HL-60/S4 treated with retinoic acid at 250 ng/mL for 4 days and 3 days (cell line): ENCODE data around the gene MAVS.
"Not testable (repeated sequence)": the region's sequence is repeated elsewhere in the genome, so short reads cannot be mapped to it uniquely, and the experiment has no call there.

Source experiments
- in situ Hi-C: fragments of 300-500 bp; cut with MboI; formaldehyde crosslinking; loops from 2 replicates; pipeline ENCODE4 v1.7.0; 2022; ENCODE audit warnings: low sequenced_read_pairs

The MAVS gene

DNA sequence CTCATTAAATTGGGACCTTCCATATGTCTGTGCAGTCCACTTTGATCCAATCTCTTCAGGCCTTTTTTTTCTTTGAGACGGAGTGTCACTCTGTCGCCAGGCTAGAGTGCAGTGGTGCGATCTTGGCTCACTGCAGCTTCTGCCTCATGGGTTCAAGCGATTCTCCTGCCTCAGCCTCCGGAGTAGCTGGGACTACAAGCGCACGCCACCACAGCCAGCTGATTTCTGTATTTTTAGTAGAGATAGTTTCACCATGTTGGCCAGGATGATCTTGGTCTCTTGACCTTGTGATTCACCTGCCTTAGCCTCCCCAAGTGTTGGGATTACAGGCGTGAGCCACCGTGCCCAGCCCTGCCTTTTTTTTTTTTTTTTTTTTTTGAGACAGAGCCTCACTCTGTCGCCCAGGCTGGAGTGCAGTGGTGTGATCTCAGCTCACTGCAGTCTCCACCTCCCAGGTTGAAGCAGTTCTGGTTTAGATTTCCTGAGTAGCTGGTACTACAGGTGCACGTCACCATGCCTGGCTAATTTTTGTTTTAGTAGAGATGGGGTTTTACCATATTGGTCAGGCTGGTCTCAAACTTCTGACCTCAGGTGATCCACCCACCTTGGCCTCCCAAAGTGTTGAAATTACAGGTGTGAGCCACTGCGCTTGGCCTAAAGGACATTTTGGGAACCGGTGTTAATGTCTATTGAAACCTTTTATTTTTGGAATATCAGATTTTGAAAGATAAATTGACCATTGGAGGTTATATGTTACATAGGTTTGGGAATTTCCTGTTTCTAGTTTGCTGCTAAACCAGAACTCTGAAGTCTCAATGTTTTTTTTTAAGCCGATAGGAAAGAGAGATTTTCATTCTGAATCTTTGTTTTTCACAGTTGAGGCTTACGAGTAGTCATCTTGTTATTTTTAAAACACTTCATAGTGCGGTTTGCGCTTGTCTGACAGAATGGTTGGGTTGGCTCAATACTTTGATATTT is 60.4 kb downstream of the MAVS start:
- in situ Hi-C loops: not testable (repeated sequence)

DNA sequence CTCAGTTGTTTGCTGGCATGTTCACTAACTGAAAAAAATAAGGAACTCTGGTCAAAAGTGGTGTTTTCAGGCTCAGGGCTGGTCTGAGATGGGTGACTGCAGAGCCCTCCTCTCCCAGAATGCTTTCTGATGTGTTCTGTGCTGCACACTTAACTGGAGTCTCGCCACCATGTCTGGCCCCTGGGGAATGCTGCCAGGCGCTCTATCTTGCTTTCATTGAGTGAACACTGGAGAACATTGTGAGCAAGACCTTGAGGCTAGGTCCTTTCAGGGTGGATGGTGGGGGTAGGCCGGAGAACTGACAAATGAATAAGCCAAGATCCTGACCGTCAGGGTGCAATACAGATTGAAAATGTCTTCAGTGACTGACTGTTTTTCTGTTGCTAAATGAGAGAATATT is 62.0 kb downstream of the MAVS start:
- in situ Hi-C loops: no loop called here

DNA sequence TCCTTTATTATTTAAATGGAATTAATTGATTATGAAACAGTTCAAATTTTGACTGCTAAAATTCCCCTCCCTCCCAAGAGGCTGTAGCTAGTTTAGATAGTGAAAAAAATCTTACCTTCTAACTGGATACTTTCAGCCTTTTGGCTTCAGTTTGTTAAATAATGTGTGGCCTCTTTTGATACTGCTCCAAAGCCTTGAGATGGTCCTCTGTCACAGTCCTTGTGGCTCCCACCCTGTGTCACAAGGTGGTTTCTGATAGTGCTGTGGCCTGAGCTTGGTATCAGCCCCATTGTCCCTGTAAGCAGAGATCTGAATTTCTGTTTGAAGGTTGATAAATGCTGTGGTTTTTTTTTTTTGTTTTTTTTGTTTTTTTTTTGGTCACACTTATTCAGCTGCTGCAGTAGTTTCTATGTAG is 63.3 kb downstream of the MAVS start:
- in situ Hi-C loops: no loop called here

DNA sequence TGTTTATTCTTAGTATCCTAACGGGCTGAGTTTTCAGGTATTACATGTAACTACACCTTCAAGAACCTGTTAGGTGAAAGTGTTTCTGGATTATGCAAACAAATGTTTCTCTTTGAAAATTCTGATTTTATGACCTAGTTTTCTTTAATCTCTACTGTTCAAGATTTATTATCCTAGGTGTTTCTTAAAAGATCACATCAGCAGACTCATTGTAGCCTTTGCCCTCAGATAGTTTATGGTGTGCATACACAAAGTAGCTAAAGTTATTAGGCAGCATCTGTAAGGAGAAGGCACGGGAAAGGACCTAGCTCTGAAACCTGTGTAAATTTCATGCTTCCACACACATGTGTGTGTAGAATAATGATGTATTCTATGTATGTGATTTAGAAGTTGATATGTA is 64.2 kb downstream of the MAVS start:
- in situ Hi-C loops: no loop called here

DNA sequence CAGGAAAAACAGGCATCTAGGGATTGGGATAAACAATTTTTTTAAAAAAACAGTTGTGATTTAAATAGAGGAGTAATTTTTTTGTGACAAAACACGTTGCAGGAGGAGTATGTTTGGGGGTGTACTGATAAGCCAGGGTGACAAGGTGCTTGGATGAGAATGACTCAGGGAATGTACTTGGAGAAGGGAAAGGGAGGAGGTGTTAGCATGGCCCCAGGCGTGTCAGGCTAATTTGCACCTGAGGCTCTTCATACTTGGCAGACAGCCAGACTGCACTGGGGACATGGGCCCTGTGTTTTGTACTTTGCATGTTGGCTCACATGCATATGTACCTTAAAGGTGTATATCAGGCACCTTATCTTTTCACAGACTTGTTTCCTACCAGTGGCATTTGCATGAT is 65.3 kb downstream of the MAVS start:
- in situ Hi-C loops: no loop called here

DNA sequence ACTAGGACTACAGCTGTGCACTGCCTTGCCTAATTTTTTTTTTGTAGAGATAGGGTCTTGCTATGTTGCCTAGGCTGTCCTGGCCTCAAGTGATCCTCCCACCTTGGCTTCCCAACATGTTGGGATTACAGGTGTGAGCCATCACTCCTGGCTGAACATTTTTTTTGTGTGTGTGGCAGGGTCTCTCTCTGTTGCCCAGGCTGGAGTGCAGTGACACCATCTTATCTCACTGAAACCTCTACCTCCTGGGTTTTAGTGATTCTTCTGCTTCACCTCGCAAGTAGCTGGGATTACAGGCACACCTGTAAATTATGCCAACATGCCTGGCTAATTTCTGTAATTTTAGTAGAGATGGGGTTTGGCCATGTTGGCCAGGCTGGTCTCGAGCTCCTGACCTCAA is 67.8 kb downstream of the MAVS start:
- in situ Hi-C loops: no loop called here

DNA sequence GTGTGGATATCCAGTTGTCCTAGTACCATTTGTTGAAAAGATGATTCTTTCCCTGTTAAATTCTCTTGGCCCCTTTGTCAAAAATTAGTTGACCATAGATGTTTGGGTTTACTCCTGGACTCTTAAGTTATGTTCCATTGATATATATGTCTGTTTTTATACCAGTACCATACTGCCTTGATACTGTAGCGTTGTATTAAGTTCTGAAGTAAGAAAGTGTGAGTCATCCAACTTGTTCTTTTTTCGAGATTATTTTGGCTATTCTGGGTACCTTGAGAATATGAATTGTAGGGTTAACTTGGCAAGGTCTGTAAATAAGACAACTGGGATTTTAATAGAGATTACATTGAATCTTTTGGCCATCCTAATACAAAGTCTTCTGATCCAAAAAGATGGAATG is 69.1 kb downstream of the MAVS start:
- in situ Hi-C loops: no loop called here

DNA sequence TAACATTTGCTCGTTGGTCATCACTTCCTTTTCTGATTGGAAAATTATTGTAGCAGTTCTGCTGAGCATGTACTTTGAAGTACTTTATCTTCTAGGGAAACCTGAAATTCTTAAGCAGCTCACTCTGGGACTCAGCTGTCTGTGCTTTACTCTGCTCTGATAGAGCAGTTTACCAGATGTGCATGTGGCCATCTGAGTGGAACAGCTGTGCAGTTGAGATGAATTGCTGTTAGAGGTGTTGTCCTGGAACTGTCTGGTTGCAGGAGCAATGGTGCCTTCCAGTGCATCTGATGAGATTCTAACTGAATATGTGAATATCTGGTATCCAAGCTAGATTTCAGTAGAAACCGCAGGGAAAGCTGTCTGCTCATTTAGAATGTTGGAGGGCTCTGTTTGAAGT is 69.7 kb downstream of the MAVS start:
- in situ Hi-C loops: no loop called here

DNA sequence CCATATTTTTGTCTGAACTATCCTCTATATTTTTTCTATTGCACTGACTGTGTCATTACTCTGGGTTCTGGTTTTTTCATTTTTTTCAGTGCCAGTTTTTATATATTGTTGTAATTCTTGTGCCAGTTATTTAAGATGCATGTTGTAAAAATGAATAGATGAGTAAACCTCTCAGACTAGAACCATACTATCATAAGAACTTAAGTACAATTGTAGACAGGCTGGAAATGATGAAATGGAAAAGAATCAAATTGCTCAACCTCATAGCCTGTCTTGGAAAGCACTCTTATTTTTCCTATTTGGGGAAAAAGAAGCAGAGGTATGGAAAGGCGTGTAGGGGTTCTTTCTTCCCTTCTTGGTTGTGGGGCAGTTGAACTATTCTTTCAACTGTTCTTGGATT is 72.7 kb downstream of the MAVS start:
- in situ Hi-C loops: no loop called here

DNA sequence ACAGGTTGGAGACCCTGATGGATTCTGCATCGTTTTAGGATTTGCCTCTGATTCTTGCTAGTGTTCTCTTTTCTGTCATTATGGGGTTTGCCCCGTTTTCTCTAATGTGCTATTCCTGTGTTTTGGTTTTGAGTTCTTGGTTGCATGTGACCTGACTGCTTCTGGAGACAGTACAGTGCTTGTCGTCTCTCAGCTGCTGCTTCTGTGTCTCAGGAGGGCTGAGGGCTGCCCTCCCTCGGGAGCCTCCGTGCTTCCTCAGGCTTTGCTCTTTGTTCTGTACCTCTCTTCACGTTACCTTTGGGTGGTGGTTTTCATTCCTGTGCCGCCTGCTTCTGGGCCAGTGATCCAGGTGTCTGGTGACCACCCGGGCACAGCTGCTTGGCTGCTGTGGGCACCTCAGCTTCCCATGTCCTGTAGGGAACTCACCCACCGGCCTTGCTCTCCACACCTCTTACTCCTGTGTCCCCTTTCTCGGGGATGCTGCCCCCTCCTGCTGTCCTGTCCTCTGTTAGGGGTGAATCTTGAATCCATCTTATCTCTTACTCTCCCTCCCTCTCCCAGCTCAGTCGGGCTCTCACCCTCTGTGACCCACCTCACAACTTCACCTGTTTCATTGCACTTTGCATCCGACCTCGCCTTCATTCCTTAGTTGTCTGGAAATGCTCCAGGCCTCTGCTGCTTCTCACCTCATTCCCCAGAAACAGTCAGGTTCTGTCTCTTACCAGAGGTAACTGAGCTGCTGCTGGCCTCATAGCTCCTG is 75.8 kb downstream of the MAVS start:
- in situ Hi-C loops: no loop called here

DNA sequence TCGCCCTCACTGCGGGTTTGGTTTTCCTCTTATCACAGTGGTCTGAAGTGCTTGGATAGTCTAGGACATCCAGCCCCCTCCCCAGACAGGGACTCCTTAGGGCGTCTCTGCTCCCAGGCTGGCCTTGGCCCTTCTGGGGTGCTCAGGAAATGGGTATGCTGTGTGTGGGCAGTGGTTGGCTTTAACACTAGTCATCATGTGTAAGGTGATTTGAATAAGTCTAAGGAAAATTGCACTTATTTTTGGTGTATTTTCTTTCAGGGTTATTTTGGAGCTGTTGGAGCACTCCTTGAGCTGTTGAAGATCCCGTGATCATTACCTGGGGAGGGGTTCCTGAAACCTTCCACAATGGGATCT is 76.3 kb downstream of the MAVS start:
- in situ Hi-C loops: no loop called here

DNA sequence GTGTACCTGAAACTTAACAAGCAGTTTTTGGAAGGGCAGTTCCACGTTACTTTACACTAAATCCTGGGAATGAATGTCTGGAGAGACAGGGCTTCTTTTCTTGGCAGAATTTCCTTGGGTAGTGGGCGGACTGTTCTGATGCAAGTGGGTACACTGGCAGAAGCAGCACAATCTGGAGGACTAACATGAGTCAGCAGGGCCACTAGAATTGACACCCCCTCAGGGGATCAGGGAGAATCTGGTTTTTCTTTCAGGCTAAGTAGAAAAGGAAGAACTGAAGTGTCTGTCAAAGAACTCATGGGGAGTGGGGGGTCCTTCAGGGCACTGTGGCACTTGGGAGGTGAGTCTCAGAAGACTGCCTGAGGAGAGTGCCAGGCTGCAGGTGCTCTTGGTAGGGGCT is 77.2 kb downstream of the MAVS start:
- in situ Hi-C loops: no loop called here

DNA sequence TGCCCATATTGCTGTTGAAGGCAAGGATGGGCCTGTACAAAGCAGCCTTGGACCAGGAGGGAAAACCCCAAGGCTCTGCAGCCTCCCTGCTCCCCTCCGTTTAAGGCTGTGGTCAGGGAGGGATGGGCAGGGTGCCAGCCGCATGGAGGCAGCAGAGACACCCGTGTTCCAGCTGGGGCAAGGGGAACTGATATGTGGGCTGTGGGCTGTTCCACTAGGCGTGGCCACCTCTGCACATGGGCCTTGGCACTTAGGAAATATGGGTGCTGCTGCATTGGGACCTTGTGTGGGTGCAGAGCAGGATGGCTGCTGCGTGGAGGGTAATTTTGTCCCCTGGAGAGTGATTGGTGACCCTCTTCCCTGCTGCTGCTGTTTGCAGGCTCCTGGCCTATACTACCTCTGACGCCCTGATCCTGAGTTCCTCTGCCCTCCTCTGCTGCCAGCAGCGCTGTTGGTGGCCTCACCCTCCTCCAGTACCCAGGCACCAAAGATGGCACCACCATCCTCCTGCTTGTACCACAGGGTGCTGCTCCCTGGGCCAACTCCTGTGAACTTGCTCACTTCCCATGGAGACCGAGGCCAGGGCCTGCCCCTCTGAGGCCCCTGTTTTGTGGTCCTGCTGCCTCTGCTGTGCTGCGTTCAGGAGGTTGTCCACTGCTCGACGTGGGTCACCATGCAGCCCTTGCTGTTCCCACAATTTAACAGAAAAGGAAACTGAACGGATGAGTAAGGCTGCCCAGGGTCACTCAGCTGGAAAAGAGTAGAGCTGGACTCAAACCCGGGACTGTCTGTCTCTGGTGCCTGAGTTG is 77.9 kb downstream of the MAVS start:
- in situ Hi-C loops: no loop called here

DNA sequence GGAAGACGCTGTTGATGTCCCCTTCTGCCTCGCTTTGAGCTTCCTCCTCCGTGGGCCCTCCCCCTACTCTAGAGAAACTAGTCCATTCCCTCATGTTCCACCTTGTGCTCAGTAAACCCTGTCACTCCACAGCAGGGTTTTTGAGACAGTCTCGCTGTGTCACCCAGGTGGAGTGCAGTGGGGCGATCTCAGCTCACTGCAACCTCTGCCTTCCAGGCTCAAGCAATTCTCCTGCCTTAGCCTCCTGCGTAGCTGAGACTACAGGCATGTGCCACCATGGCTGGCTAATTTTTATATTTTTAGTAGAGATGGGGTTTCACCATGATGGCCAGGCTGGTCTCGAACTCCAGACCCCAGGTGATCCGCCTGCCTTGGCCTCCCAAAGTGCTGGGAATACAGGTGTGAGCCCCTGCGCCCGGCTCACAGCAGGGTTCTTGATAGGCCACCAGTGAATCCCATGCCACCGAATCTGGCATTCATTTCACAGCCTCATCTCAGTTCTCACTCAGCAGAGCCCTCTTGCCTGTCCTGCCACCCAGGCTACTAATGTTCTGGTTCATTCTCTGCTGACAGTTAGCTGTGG is 78.6 kb downstream of the MAVS start:
- in situ Hi-C loops: no loop called here
